ENCODE data around the gene WDR64. TPM values are rescaled to one million over a fixed set of nuclear protein-coding genes. Genes with fewer than 3 reads are reported as not detected.

The WDR64 gene
- total RNA-seq, 1 experiment from 2014 or later, result not detected

- TF ChIP-seq, protein P1, sequence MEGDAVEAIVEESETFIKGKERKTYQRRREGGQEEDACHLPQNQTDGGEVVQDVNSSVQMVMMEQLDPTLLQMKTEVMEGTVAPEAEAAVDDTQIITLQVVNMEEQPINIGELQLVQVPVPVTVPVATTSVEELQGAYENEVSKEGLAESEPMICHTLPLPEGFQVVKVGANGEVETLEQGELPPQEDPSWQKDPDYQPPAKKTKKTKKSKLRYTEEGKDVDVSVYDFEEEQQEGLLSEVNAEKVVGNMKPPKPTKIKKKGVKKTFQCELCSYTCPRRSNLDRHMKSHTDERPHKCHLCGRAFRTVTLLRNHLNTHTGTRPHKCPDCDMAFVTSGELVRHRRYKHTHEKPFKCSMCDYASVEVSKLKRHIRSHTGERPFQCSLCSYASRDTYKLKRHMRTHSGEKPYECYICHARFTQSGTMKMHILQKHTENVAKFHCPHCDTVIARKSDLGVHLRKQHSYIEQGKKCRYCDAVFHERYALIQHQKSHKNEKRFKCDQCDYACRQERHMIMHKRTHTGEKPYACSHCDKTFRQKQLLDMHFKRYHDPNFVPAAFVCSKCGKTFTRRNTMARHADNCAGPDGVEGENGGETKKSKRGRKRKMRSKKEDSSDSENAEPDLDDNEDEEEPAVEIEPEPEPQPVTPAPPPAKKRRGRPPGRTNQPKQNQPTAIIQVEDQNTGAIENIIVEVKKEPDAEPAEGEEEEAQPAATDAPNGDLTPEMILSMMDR (conservative IDR thresholded peaks at IDR 0.05), result no peak
- TF ChIP-seq EZH2 (IDR thresholded peaks at IDR 0.05; ENCODE audit: low read depth), result no peak
- Histone ChIP-seq H2AFZ (no peak overlapping the region), H3K4me3 (no peak overlapping the region), H3K27ac (no peak overlapping the region; the same call in 1 of the 2 replicates), H3K79me2 (ENCODE audit: low read depth) (no peaks in the 10 kb centered on the region), H3K4me2 (no peak overlapping the region), H3F3A (ENCODE audit: insufficient read depth, low read depth) (no peaks in the 10 kb centered on the region), H3K27me3 (ENCODE audit: insufficient read depth, low read depth) (no peaks in the 10 kb centered on the region), H4K20me1 (ENCODE audit: insufficient read depth) (no peaks in the 10 kb centered on the region), H3K36me3 (ENCODE audit: low read depth) (no peaks in the 10 kb centered on the region; the same call in 1 of the 2 replicates), H3K4me1 (replicated peaks; ENCODE audit: insufficient read depth) (peaks cover 42% of the 10 kb centered on the region), H3K9me3 (ENCODE audit: insufficient read depth, low read depth) (no peaks in the 10 kb centered on the region), H3K9me2 (ENCODE audit: insufficient read depth) (no peaks in the 10 kb centered on the region)
- POLR2A ChIA-PET (ENCODE audit: unreplicated experiment), result interaction anchor here (0.5 kb wide), 1 partner anchor 69 kb away, joined by 3 read pairs; no protein-coding TSS in a partner anchor
- CTCF ChIA-PET, result interaction anchor here (0.6 kb wide), 1 partner anchor 1591 kb away, joined by 6 read pairs; no protein-coding TSS in a partner anchor
- no TSS peak for BruUV-seq (replicated peaks)
- intact Hi-C loops (cut with micrococcal nuclease; ENCODE audit: unreplicated experiment), result no loop called here
- no peak for DNase-seq
Observed at GRCh38 chr1:241615043-241615974, 36.8 kb upstream of the WDR64 start.

DNA sequence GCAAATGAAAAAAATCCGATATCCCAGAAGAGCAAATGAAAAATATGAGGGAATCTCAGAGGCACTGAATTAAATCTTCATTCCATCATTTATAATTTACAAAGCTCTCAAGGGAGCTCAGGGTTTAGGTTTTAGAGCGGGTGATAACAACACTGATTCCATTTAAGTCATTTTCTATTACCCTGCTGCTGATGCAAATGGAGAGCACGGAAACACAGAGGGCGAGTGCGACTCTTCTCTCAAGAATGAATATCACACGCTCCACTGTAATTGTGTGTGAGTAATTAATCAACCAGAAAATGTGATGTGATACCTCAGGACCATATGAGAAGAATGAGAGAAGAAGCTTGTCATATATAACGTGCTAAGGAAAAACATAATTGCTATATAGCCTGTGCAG is 34.7 kb upstream of the WDR64 start:
- DNase-seq, result no peak
- Histone ChIP-seq H2AFZ (no peak overlapping the region), H3K4me2 (no peak overlapping the region), H3K36me3 (ENCODE audit: low read depth) (peaks cover 5% of the 10 kb centered on the region), H3K27ac (no peak overlapping the region), H3K4me3 (no peak overlapping the region), H3K9me2 (ENCODE audit: insufficient read depth) (no peaks in the 10 kb centered on the region), H3F3A (ENCODE audit: insufficient read depth, low read depth) (no peaks in the 10 kb centered on the region), H4K20me1 (ENCODE audit: insufficient read depth) (no peaks in the 10 kb centered on the region; the same call in 1 of the 2 replicates), H3K79me2 (ENCODE audit: low read depth) (no peaks in the 10 kb centered on the region), H3K27me3 (ENCODE audit: insufficient read depth, low read depth) (no peaks in the 10 kb centered on the region), H3K9me3 (ENCODE audit: insufficient read depth, low read depth) (no peaks in the 10 kb centered on the region), H3K4me1 (replicated peaks; ENCODE audit: insufficient read depth) (peaks cover 21% of the 10 kb centered on the region)
- BruUV-seq (replicated peaks), result no TSS peak
- TF ChIP-seq EZH2 (IDR thresholded peaks at IDR 0.05; ENCODE audit: low read depth), result no peak
- TF ChIP-seq, protein P1 (conservative IDR thresholded peaks at IDR 0.05), result no peak
- ChIA-PET CTCF (interaction anchor here (0.8 kb wide), 1 partner anchor 10 kb away, joined by 3 read pairs; no protein-coding TSS in a partner anchor), POLR2A (ENCODE audit: unreplicated experiment) (no interaction called here)
- intact Hi-C loops (cut with micrococcal nuclease; ENCODE audit: unreplicated experiment), result no loop called here

- Histone ChIP-seq H4K20me1 (ENCODE audit: insufficient read depth) (no peaks in the 10 kb centered on the region; the same call in 1 of the 2 replicates), H3K36me3 (ENCODE audit: low read depth) (peaks cover 13% of the 10 kb centered on the region), H2AFZ (no peak overlapping the region), H3F3A (ENCODE audit: insufficient read depth, low read depth) (peaks cover 21% of the 10 kb centered on the region), H3K4me2 (no peak overlapping the region), H3K4me1 (replicated peaks; ENCODE audit: insufficient read depth) (peaks cover 25% of the 10 kb centered on the region), H3K27ac (no peak overlapping the region), H3K9me2 (ENCODE audit: insufficient read depth) (no peaks in the 10 kb centered on the region), H3K4me3 (no peak overlapping the region), H3K79me2 (ENCODE audit: low read depth) (peaks cover 6% of the 10 kb centered on the region), H3K27me3 (ENCODE audit: insufficient read depth, low read depth) (no peaks in the 10 kb centered on the region), H3K9me3 (ENCODE audit: insufficient read depth, low read depth) (no peaks in the 10 kb centered on the region)
- no TSS peak for BruUV-seq (replicated peaks)
- TF ChIP-seq EZH2 (IDR thresholded peaks at IDR 0.05; ENCODE audit: low read depth), result no peak
- TF ChIP-seq, protein P1 (conservative IDR thresholded peaks at IDR 0.05), result no peak
- intact Hi-C loops (cut with micrococcal nuclease; ENCODE audit: unreplicated experiment), result no loop called here
- POLR2A ChIA-PET (ENCODE audit: unreplicated experiment), result interaction anchor here (0.6 kb wide), 1 partner anchor 12 kb away, joined by 3 read pairs; no protein-coding TSS in a partner anchor
- no peak for DNase-seq
- CTCF ChIA-PET, result no interaction called here
Observed at GRCh38 chr1:241622669-241623068, 29.4 kb upstream of the WDR64 start.
